ENCODE data around the gene NRAS.

DNA sequence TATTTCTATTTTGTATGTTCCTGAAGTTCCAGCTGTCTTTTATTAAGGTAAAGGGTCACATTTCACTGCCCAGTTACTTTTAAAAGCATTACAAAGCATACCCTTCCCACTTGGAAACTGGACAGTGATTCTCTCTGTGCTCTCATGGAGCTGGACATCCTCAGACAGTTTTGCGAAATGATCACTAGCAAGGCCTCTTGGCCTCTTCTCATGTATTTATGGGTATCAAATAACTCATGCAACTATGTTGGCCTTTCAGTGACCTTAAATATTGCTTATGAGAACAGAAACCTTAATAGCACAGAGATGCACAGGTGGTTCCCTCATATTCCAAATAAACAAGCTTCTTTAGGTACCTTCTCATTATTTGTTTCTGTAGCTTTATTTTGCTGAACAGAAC is 13.3 kb downstream of the NRAS start:
- TF ChIP-seq EZH2 (IDR thresholded peaks at IDR 0.05; ENCODE audit: borderline replicate concordance, low read depth, low read length, severe bottlenecking), result no peak
- TF ChIP-seq, protein P1, sequence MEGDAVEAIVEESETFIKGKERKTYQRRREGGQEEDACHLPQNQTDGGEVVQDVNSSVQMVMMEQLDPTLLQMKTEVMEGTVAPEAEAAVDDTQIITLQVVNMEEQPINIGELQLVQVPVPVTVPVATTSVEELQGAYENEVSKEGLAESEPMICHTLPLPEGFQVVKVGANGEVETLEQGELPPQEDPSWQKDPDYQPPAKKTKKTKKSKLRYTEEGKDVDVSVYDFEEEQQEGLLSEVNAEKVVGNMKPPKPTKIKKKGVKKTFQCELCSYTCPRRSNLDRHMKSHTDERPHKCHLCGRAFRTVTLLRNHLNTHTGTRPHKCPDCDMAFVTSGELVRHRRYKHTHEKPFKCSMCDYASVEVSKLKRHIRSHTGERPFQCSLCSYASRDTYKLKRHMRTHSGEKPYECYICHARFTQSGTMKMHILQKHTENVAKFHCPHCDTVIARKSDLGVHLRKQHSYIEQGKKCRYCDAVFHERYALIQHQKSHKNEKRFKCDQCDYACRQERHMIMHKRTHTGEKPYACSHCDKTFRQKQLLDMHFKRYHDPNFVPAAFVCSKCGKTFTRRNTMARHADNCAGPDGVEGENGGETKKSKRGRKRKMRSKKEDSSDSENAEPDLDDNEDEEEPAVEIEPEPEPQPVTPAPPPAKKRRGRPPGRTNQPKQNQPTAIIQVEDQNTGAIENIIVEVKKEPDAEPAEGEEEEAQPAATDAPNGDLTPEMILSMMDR (IDR thresholded peaks at IDR 0.05; ENCODE audit: borderline replicate concordance, extremely low read depth, low read length, poor library complexity, severe bottlenecking), result no peak

All from DND-41 (cell line).